ENCODE data around the gene BMP2K. TPM values are rescaled to one million over a fixed set of nuclear protein-coding genes. Genes with fewer than 3 reads are reported as not detected.

The BMP2K gene
- total RNA-seq, 2 experiments from 2014 or later: 43.4 to 61.1 TPM

DNA sequence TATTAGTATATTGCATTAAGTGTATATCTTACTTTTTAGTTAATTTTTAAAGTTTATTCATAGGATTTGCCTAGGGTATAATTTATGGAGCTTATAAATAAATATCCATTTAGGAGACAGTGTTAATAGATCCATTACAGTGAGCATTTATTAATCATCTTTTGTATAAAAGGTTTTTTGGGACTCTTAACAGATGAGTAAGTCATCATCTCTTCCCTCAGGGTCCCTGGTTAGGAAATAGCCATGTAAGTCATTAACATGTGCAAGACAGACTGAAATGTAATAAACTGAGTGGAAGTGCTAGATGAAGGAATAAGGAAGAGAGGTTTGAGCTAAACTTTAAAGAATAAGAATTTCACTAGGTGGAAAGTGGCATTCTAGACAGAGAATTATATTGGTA is 93.9 kb downstream of the BMP2K start:
- POLR2A ChIA-PET: interaction anchor here (0.7 to 2.2 kb wide), 5 partner anchors 9 to 296 kb away, joined by 3 to 6 read pairs (median 4); no protein-coding TSS in a partner anchor
- H3K9me3 ChIP-seq (ENCODE audit: low read length): no peaks in the 10 kb centered on the region
- no peak overlapping the region for H2AFZ ChIP-seq (ENCODE audit: low read length)
- intact Hi-C loops (cut with micrococcal nuclease; ENCODE audit: unreplicated experiment): no loop called here
- TF ChIP-seq, protein P1, sequence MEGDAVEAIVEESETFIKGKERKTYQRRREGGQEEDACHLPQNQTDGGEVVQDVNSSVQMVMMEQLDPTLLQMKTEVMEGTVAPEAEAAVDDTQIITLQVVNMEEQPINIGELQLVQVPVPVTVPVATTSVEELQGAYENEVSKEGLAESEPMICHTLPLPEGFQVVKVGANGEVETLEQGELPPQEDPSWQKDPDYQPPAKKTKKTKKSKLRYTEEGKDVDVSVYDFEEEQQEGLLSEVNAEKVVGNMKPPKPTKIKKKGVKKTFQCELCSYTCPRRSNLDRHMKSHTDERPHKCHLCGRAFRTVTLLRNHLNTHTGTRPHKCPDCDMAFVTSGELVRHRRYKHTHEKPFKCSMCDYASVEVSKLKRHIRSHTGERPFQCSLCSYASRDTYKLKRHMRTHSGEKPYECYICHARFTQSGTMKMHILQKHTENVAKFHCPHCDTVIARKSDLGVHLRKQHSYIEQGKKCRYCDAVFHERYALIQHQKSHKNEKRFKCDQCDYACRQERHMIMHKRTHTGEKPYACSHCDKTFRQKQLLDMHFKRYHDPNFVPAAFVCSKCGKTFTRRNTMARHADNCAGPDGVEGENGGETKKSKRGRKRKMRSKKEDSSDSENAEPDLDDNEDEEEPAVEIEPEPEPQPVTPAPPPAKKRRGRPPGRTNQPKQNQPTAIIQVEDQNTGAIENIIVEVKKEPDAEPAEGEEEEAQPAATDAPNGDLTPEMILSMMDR (conservative IDR thresholded peaks at IDR 0.05; ENCODE audit: low read length): no peak
- no peak for TF ChIP-seq EZH2phosphoT487 (IDR thresholded peaks at IDR 0.05; ENCODE audit: borderline replicate concordance, low read depth, low read length)
- H3K4me1 ChIP-seq (ENCODE audit: insufficient read depth, low read length, poor library complexity, severe bottlenecking): no peaks in the 10 kb centered on the region
- no peak overlapping the region for H3K27ac ChIP-seq (ENCODE audit: low read depth, low read length, poor library complexity, severe bottlenecking)
- no peaks in the 10 kb centered on the region for H3K9me2 ChIP-seq (ENCODE audit: insufficient read depth, low read length)
- no peak for DNase-seq (ENCODE audit: low spot score)
- H3K4me2 ChIP-seq (ENCODE audit: low read length): no peak overlapping the region
- CTCF ChIA-PET (ENCODE audit: unreplicated experiment): interaction anchor here (0.9 to 1.0 kb wide), 2 partner anchors 25 to 87 kb away, joined by 3 read pairs; no protein-coding TSS in a partner anchor
- H3K79me2 ChIP-seq (ENCODE audit: insufficient read depth, low read depth, low read length): no peaks in the 10 kb centered on the region
- no TSS peak for BruUV-seq (replicated peaks)
- H4K20me1 ChIP-seq (ENCODE audit: insufficient read depth, low read length): no peaks in the 10 kb centered on the region
- peaks cover 78% of the 10 kb centered on the region for H3K36me3 ChIP-seq (ENCODE audit: insufficient read depth, low read length)
- no peak overlapping the region for H3K4me3 ChIP-seq (ENCODE audit: low read depth, low read length, poor library complexity, severe bottlenecking)

DNA sequence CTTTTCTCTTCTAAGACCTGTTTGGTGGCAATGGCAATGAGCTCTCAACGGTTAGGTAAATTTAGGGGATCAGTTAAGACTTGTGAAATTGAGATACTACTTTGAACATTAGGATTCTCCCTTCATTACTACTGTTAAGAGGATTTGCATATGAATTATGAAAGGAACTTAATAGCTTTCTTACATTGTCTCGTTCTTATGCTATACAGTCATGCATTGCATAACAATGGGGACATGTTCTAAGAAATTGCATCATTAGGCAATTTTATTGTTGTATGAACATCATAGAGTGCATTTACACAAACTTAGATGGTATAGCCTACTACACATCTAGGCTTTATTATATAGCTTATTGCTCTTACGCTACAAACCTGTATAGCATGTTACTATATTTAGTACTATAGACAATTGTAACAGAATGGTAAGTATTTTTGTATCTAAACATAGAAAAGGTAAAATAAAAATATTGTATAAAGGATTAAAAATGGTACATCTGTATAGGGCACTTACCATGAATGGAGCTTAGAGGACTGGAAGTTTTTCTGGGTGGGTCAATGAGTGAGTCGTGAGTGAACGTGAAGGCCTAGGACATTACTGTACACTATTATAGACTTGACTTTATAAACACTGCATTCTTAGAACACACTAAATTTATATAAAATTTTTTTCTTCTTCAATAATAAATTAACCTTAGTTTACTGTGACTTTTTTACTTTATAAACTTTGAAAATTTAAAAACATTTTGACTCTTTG is 100.6 kb downstream of the BMP2K start:
- Histone ChIP-seq H3K79me2 (ENCODE audit: insufficient read depth, low read depth, low read length) (no peaks in the 10 kb centered on the region), H3K9me2 (ENCODE audit: insufficient read depth, low read length) (no peaks in the 10 kb centered on the region), H3K27ac (ENCODE audit: low read depth, low read length, poor library complexity, severe bottlenecking) (no peak overlapping the region), H2AFZ (ENCODE audit: low read length) (no peak overlapping the region), H3K4me2 (ENCODE audit: low read length) (no peak overlapping the region), H3K36me3 (ENCODE audit: insufficient read depth, low read length) (peaks cover 70% of the 10 kb centered on the region), H3K4me3 (ENCODE audit: low read depth, low read length, poor library complexity, severe bottlenecking) (no peak overlapping the region), H4K20me1 (ENCODE audit: insufficient read depth, low read length) (no peaks in the 10 kb centered on the region), H3K9me3 (ENCODE audit: low read length) (peaks cover 5% of the 10 kb centered on the region), H3K4me1 (ENCODE audit: insufficient read depth, low read length, poor library complexity, severe bottlenecking) (peaks cover 13% of the 10 kb centered on the region)
- intact Hi-C loops (cut with micrococcal nuclease; ENCODE audit: unreplicated experiment): no loop called here
- DNase-seq (ENCODE audit: low spot score): peak; percentile 34
- no TSS peak for BruUV-seq (replicated peaks)
- ChIA-PET POLR2A (interaction anchor here (0.5 to 1.3 kb wide), 4 partner anchors 10 to 260 kb away, joined by 3 to 4 read pairs (median 4); no protein-coding TSS in a partner anchor), CTCF (ENCODE audit: unreplicated experiment) (interaction anchor here (0.7 kb wide), 1 partner anchor 284 kb away, joined by 3 read pairs; no protein-coding TSS in a partner anchor)
- TF ChIP-seq, protein P1 (conservative IDR thresholded peaks at IDR 0.05; ENCODE audit: low read length): no peak
- TF ChIP-seq EZH2phosphoT487 (IDR thresholded peaks at IDR 0.05; ENCODE audit: borderline replicate concordance, low read depth, low read length): no peak

DNA sequence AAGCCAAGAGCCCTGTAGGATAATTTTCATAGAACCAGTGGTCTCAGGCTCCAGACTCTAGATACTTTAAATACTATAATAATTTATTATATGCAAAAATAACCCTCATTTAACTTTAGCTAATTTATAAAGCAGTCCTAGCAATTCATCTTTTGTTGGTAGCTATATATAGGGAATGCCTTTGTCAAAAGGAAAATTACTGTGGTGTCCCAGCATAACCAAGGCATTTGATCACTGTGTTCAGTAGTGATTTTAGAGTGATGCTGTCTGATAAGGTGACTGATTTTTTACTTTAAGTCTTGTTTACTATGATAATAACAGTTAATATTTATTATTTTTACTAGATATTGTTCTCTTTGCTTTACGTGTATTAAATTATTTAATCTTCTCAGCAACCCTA is 101.9 kb downstream of the BMP2K start:
- no peak overlapping the region for H2AFZ ChIP-seq (ENCODE audit: low read length)
- no peak overlapping the region for H3K4me3 ChIP-seq (ENCODE audit: low read depth, low read length, poor library complexity, severe bottlenecking)
- H4K20me1 ChIP-seq (ENCODE audit: insufficient read depth, low read length): no peaks in the 10 kb centered on the region
- no peaks in the 10 kb centered on the region for H3K79me2 ChIP-seq (ENCODE audit: insufficient read depth, low read depth, low read length)
- peaks cover 5% of the 10 kb centered on the region for H3K9me3 ChIP-seq (ENCODE audit: low read length)
- ChIA-PET POLR2A (interaction anchor here (1.3 to 1.5 kb wide), 2 partner anchors 20 to 28 kb away, joined by 3 to 5 read pairs; no protein-coding TSS in a partner anchor), CTCF (ENCODE audit: unreplicated experiment) (no interaction called here)
- no peak overlapping the region for H3K27ac ChIP-seq (ENCODE audit: low read depth, low read length, poor library complexity, severe bottlenecking)
- H3K36me3 ChIP-seq (ENCODE audit: insufficient read depth, low read length): peaks cover 62% of the 10 kb centered on the region
- peaks cover 13% of the 10 kb centered on the region for H3K4me1 ChIP-seq (ENCODE audit: insufficient read depth, low read length, poor library complexity, severe bottlenecking)
- DNase-seq (ENCODE audit: low spot score): no peak
- no peak overlapping the region for H3K4me2 ChIP-seq (ENCODE audit: low read length)
- H3K9me2 ChIP-seq (ENCODE audit: insufficient read depth, low read length): no peaks in the 10 kb centered on the region
- no TSS peak for BruUV-seq (replicated peaks)
- TF ChIP-seq, protein P1 (conservative IDR thresholded peaks at IDR 0.05; ENCODE audit: low read length): no peak
- no peak for TF ChIP-seq EZH2phosphoT487 (IDR thresholded peaks at IDR 0.05; ENCODE audit: borderline replicate concordance, low read depth, low read length)
- intact Hi-C loops (cut with micrococcal nuclease; ENCODE audit: unreplicated experiment): no loop called here
